Heart left ventricle (tissue), 16 donors: ENCODE data around the gene CEP112. TPM values are rescaled to one million over a fixed set of nuclear protein-coding genes. Genes with fewer than 3 reads are reported as not detected.

Experiments used
- ATAC-seq, 4 donors: fragments of 200-7000 bp; cut with Tn5 transposase; one replicate each; pipeline ENCODE4 v1.9.1; 2020 to 2022; ENCODE audit warnings: moderate library complexity in 4 of 4, mild to moderate bottlenecking in 3 of 4, moderate number of reproducible peaks in 1 of 4
- DNase-seq, 5 donors: peaks; one replicate each; pipeline ENCODE4 v3.0.0-alpha.2; 2020
- H3K27ac ChIP-seq, 12 donors: fragments of 200-600 bp; sonication (generic) in 4 of 12; one replicate each; pipeline versions ENCODE4 v1.5.0 to v1.8.0; 2016 to 2022; ENCODE audit warnings: mild to moderate bottlenecking in 2 of 12
- H3K27me3 ChIP-seq, 9 donors: fragments of 200-600 bp; sonication (generic) in 2 of 9; one replicate each; pipeline versions ENCODE4 v1.5.1 to v1.8.0; 2016 to 2022; ENCODE audit warnings: mild to moderate bottlenecking in 3 of 9
- H3K36me3 ChIP-seq, 9 donors: fragments of 200-600 bp; sonication (generic) in 2 of 9; one replicate each; pipeline versions ENCODE4 v1.5.0 to v1.8.0; 2018 to 2022; ENCODE audit warnings: mild to moderate bottlenecking in 2 of 9
- H3K4me1 ChIP-seq, 12 donors: fragments of 200-600 bp; sonication (generic) in 4 of 12; one replicate each; pipeline versions ENCODE4 v1.5.0 to v1.8.0; 2016 to 2022; ENCODE audit warnings: mild to moderate bottlenecking in 3 of 12
- H3K4me3 ChIP-seq, 12 donors: fragments of 200-600 bp; sonication (generic) in 4 of 12; one replicate each; pipeline versions ENCODE4 v1.5.0 to v1.8.0; 2017 to 2022; ENCODE audit warnings: mild to moderate bottlenecking in 9 of 12, moderate library complexity in 4 of 12
- H3K9me3 ChIP-seq, 12 donors: fragments of 200-600 bp; sonication (generic) in 4 of 12; one replicate each; pipeline versions ENCODE4 v1.5.0 to v1.8.0; 2016 to 2022; ENCODE audit warnings: mild to moderate bottlenecking in 1 of 12
- POLR2A ChIP-seq, 2 donors: fragments of 450-650 bp; IDR thresholded peaks; one replicate each; pipeline ENCODE4 v1.6.1; 2017; ENCODE audit warnings: antibody characterized with exemption in 2 of 2, mild to moderate bottlenecking in 2 of 2, moderate library complexity in 2 of 2
- WGBS, 4 donors: extraction: QIAGEN DNeasy Blood & Tissue Kit in 2 of 4; methylation state at CpG; one replicate each; pipeline versions ENCODE4 v1.1.5 to v1.1.7; 2013 to 2018; 5-methylcytosine and 5-hydroxymethylcytosine counted together
- intact Hi-C, 10 donors: fragments of 100-400 bp; cut with DNase I; formaldehyde crosslinking; loops; one replicate each; pipeline versions ENCODE4 v1.11.1 to v1.14.2; 2022
- polyA plus RNA-seq, 2 donors: library from polyadenylated mRNA; stranded (reverse); fragments of 200-250 nt; gene quantifications; one replicate each; pipeline ENCODE4 v1.2.3, GENCODE V29; 2013
- total RNA-seq, 9 donors: library from RNA; depleted of rRNA in 2 of 9; stranded (reverse); fragments of >200 nt in 2 of 9; fragmentation: NEBNext Ultra II Directional in 3 of 9; extraction: Animal tissue kit (Norgen Biotek cat#: 25700) in 3 of 9; gene quantifications; one replicate each; pipeline versions ENCODE4 v1.1.0 to v1.2.4, GENCODE V29; 2016 to 2023
- TF ChIP-seq, protein P1 (sequence below), 12 donors: fragments of 200-600 bp; sonication (generic) in 4 of 12; IDR thresholded peaks; one replicate each; pipeline versions ENCODE4 v1.5.0 to v1.8.0; 2018 to 2022; ENCODE audit warnings: antibody characterized with exemption in 12 of 12, mild to moderate bottlenecking in 5 of 12
- donor health status: ischemic (EF 13 %, LVEDD 7.1; RV severe dilation, severe dysfunction).
- donor health status: healthy with polysubstance abuse.
- donor health status: DM: no; HTN: yes; CAD: no.
- donor health status: DM: no; HTN: no; CAD: no.
- donor health status: ischemic (EF 25% LVEDD 6.9; RV normal size, moderate dysfunction).
- donor health status: ischemic (EF 25% LVEDD 5.7; RV mildly dilated, moderate dysfunction).
- donor health status: healthy.
- donor health status: DM: yes; HTN: yes; CAD: no.
- donor health status: ischemic (EF 35%, LVEDD 5.7; RV mildly dilated, moderate dysfunction).
- donor health status: nonischemic (EF 11% LVEDD 7.7; RV severe dilation, severe dysfunction).
- donor health status: DM: yes; HTN: yes; CAD: no.
- donor health status: PGD.
- donor health status: ischemic (EF 29% LVEDD 5.4; RV normal size, mild dysfunction).
- donor health status: nonischemic (EF 23%, LVEDD 6.1; RV moderate dilation, normal function).

Gene CEP112
- total and polyA plus RNA-seq, 11 donors, result 5.5 to 28.3 (median 14.3) TPM

DNA sequence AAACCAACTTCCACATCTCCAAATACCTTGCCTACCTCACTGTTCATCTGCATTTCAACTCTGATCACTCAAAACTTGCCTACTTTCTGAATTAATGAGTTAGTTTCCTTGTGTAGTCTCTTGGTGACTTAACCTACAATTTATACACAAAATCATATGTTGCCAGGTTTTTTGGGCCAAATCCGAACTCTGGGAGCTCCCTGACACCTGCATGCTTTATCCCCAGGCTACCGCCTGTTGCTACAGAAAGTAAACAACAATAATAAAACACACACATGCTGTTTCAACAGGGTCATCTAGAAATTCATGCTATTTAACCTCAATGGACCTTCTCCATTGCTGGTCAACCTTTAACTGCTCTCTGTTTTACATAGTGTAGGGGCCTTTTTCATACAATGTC, 526.0 kb downstream of the CEP112 start:
- no peaks in the 10 kb centered on the region for H3K36me3 ChIP-seq
- H3K4me3 ChIP-seq, result no peak overlapping the region
- TF ChIP-seq, protein P1, sequence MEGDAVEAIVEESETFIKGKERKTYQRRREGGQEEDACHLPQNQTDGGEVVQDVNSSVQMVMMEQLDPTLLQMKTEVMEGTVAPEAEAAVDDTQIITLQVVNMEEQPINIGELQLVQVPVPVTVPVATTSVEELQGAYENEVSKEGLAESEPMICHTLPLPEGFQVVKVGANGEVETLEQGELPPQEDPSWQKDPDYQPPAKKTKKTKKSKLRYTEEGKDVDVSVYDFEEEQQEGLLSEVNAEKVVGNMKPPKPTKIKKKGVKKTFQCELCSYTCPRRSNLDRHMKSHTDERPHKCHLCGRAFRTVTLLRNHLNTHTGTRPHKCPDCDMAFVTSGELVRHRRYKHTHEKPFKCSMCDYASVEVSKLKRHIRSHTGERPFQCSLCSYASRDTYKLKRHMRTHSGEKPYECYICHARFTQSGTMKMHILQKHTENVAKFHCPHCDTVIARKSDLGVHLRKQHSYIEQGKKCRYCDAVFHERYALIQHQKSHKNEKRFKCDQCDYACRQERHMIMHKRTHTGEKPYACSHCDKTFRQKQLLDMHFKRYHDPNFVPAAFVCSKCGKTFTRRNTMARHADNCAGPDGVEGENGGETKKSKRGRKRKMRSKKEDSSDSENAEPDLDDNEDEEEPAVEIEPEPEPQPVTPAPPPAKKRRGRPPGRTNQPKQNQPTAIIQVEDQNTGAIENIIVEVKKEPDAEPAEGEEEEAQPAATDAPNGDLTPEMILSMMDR (IDR thresholded peaks at IDR 0.05), result no peak
- TF ChIP-seq POLR2A (IDR thresholded peaks at IDR 0.05), result no peak
- intact Hi-C loops, result no loop called here
- ATAC-seq (no peak), DNase-seq (no peak)
- no peaks in the 10 kb centered on the region for H3K9me3 ChIP-seq
- no peaks in the 10 kb centered on the region for H3K4me1 ChIP-seq
- no peak overlapping the region for H3K27ac ChIP-seq
- no peaks in the 10 kb centered on the region for H3K27me3 ChIP-seq
- 96 to 100% (median 97%) methylated on average over 2 of the region's 2 CpGs for WGBS, 4 donors

DNA sequence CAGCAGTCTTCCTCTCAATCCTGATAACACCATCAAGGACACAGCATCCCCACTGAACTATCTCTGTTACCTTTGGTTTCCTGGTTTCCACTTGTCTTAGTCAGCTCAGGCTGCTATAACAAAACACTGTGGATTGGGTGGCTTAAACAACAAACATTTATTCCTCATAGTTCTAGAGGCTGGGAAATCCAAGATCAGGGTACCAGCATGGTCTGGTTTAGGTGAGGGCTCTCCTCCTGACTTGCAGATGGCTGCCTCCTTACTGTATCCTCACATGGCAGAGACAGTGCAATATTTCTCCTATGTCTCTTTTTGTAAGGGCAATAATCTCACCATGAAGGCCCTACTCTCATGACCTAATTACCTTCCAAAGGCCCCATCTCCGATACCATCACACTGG, 527.2 kb downstream of the CEP112 start:
- no peaks in the 10 kb centered on the region for H3K36me3 ChIP-seq
- intact Hi-C loops, result no loop called here

DNA sequence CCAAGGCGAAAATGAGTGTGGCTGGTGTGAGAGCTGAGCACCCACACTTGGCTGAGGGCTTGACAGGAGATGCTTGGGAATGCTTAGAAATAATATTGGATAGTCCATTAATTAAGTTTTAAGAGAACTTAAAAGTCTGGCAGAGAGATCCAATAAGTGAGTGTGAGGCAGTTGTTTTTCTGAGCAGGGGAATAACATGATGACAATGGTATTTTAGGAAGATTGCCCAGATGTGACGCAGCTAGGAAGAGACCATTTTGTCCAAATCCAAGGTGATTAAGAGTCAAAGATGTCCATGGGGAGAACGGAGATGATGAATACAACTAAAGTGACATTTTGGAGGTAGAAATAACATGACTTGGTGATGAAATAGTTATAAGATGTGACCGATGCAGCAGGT, 527.7 kb downstream of the CEP112 start:
- 91 to 97% (median 93%) methylated on average over 4 of the region's 4 CpGs for WGBS, 4 donors
- DNase-seq (no peak), ATAC-seq (no peak)
- no peak for TF ChIP-seq POLR2A (IDR thresholded peaks at IDR 0.05)
- TF ChIP-seq, protein P1 (IDR thresholded peaks at IDR 0.05), result no peak
- intact Hi-C loops, result no loop called here
- Histone ChIP-seq H3K36me3 (no peaks in the 10 kb centered on the region), H3K4me3 (no peak overlapping the region), H3K4me1 (no peaks in the 10 kb centered on the region), H3K27ac (no peak overlapping the region), H3K9me3 (no peaks in the 10 kb centered on the region), H3K27me3 (no peaks in the 10 kb centered on the region)

More for the DNA sequence above, 527.2 kb downstream of the CEP112 start:
- Histone ChIP-seq H3K4me3 (no peak overlapping the region), H3K27me3 (no peaks in the 10 kb centered on the region), H3K27ac (no peak overlapping the region), H3K9me3 (no peaks in the 10 kb centered on the region), H3K4me1 (no peaks in the 10 kb centered on the region)
- no peak for TF ChIP-seq POLR2A (IDR thresholded peaks at IDR 0.05)
- TF ChIP-seq, protein P1 (IDR thresholded peaks at IDR 0.05), result no peak
- no peak for ATAC-seq
- no peak for DNase-seq
- WGBS, 4 donors, result 100% methylated on average over 1 of the region's 1 CpG

DNA sequence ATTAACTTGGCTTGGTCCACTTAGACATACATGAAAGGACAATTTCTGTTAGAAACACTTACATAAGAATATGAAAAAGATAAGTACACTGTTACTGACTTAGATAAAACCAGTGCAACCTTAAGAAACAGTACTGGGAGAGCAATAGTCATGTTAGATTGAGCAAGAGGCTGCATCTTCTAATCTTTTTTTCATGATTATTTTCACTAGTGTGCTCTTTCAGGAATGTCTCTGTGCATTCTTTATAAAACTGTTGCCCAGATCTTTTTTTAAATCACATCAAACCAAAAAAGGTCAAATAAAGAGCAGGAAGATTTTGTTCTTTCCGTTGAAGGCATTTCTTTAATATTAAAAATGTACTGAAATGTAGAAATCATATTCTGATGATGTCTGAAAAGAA, 529.7 kb downstream of the CEP112 start:
- no peaks in the 10 kb centered on the region for H3K36me3 ChIP-seq
- H3K4me3 ChIP-seq, result no peak overlapping the region
- H3K27ac ChIP-seq, result no peak overlapping the region
- TF ChIP-seq, protein P1 (IDR thresholded peaks at IDR 0.05), result no peak
- TF ChIP-seq POLR2A (IDR thresholded peaks at IDR 0.05), result no peak
- ATAC-seq (no peak), DNase-seq (no peak)
- 74 to 82% (median 81%) methylated on average over 1 of the region's 1 CpG for WGBS, 4 donors
- intact Hi-C loops, result no loop called here
- H3K4me1 ChIP-seq, result no peaks in the 10 kb centered on the region
- H3K27me3 ChIP-seq, result no peaks in the 10 kb centered on the region
- H3K9me3 ChIP-seq, result no peaks in the 10 kb centered on the region
